Measurements from ENCODE around the gene COQ10A. TPM values are rescaled to one million over a fixed set of nuclear protein-coding genes. Genes with fewer than 3 reads are reported as not detected.
A peak's percentile ranks its signal among the peaks of the same experiment; 100 is the strongest.

COQ10A gene
- total and polyA plus RNA-seq, 10 of the 15 experiments (the other 5 are each of a cell fraction or from before 2014, with no cell fraction given): 3.3 to 19.5 (median 6.9) TPM

DNA sequence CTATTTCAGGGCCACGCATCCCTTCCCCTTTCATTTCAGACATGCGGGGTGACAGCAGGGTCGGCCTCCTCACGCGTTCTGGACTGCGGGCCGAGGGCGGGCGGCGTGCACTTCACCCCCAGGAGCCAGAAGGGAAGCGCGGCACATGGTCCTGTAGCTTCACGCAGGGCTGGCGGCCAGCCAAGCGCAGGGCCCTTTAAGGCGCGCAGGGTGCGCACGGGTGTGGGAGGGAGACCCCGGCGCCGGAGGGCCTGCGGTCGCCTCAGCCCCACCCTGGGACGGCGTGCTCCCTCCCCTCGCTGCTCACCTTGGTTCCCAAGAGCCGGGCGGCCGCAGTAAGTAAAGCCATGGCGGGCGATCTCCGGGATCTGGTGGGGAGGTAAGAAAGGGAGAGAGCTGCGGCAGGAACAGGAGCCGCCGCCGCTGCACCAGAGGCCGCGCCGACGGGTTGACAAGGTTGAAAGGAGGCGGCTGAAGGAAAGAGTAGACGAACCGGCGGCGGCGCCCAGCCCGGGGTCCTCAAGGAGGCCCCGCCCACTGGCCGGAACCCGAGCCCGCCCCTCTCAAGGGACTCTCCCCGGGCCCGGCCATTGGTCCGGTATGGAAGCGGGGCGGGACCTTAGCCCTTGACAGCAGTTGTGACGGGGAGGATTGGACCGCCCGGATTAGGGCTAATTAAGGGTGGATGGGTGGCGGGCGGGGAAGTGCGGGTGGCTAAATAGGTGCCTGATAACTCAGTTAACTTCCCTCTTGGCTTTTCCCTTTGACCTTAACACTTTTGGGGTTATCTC, 33.3 kb downstream of the COQ10A start, which contains the start of gene CS:
Gene CS, minus strand, starts transcription at position 478 of the 791 bp plus-strand sequence. Its CDS starts 129 bp downstream, at position 349.
- intact Hi-C loops (cut with micrococcal nuclease; ENCODE audit: unreplicated experiment) (loop anchor here (1.0 to 2.0 kb wide), 2 partner anchors 33 to 107 kb away; partner anchors contain the start of gene COQ10A), in situ Hi-C loops (cut with MboI) (no loop called here)
- Histone ChIP-seq H3K27me3 (replicated peaks in 1 of 2; ENCODE audit: control insufficient read depth in 2 of 2, insufficient read depth in 2 of 2, low read length in 1 of 2) (no peaks in the 10 kb centered on the region), H3K4me2 (ENCODE audit: control insufficient read depth, insufficient read depth) (peak within 1 kb of the TSS; percentile 88), H3K27ac (ENCODE audit: control insufficient read depth, insufficient read depth) (peak within 1 kb of the TSS; percentile 85), H3K4me1 (ENCODE audit: control insufficient read depth, insufficient read depth, low read length) (peaks cover 32% of the 10 kb centered on the region), H3K79me2 (ENCODE audit: control insufficient read depth, insufficient read depth, low read length) (peaks cover 44% of the 10 kb centered on the region), H3K9ac (ENCODE audit: control insufficient read depth, insufficient read depth, low read length) (peak within 1 kb of the TSS; percentile 81), H4K20me1 (ENCODE audit: control insufficient read depth, insufficient read depth) (no peaks in the 10 kb centered on the region), H3K4me3 (peak within 1 kb of the TSS; percentile 93), H3K9me3 (replicated peaks; ENCODE audit: control insufficient read depth, insufficient read depth, low read length) (no peaks in the 10 kb centered on the region), H2AFZ (ENCODE audit: control insufficient read depth, low read depth, low read length) (peak within 1 kb of the TSS; percentile 93), H3K36me3 (ENCODE audit: control insufficient read depth in 2 of 2, insufficient read depth in 2 of 2, low read length in 1 of 2) (no peaks in the 10 kb centered on the region)
- ChIA-PET SMC1A (ENCODE audit: uncharacterized antibody, unreplicated experiment) (interaction anchor here (1.0 kb wide), 1 partner anchor 58 kb away, joined by 3 read pairs; no protein-coding TSS in a partner anchor), POLR2A (interaction anchor here (0.6 to 1.5 kb wide), 6 partner anchors 13 to 149 kb away, joined by 3 to 6 read pairs (median 4); partner anchors contain the start of genes PAN2 and STAT2), CTCF (interaction anchor here (0.7 to 1.2 kb wide), 7 partner anchors 23 to 181 kb away, joined by 3 to 4 read pairs (median 3); partner anchors contain the start of gene PAN2), RAD21 (ENCODE audit: unreplicated experiment) (interaction anchor here (1.0 to 1.6 kb wide), 4 partner anchors 42 to 78 kb away, joined by 3 to 6 read pairs (median 4); partner anchors contain the start of genes ANKRD52, RNF41 and STAT2)
- peak; percentile 94 for FAIRE-seq
- BruUV-seq (replicated peaks): no TSS peak
- ATAC-seq: peak; percentile 95
- peak; percentile 71 for DNase-seq (ENCODE audit: low read depth, low spot score)
- WGBS (ENCODE audit: insufficient coverage, insufficient replicate concordance, low lambda C conversion rate, missing lambda C conversion rate): 1% methylated on average over 52 of the region's 63 CpGs
- peak in 1 of 2 experiments; percentile 61; a peak in 2 of 3 replicates for TF ChIP-seq EGR1 (IDR thresholded peaks at IDR 0.05; ENCODE audit: borderline replicate concordance in 1 of 2, low read depth in 2 of 2, low read length in 2 of 2)
- TF ChIP-seq, protein P1, sequence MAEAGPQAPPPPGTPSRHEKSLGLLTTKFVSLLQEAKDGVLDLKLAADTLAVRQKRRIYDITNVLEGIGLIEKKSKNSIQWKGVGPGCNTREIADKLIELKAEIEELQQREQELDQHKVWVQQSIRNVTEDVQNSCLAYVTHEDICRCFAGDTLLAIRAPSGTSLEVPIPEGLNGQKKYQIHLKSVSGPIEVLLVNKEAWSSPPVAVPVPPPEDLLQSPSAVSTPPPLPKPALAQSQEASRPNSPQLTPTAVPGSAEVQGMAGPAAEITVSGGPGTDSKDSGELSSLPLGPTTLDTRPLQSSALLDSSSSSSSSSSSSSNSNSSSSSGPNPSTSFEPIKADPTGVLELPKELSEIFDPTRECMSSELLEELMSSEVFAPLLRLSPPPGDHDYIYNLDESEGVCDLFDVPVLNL (IDR thresholded peaks at IDR 0.05; ENCODE audit: low read depth, low read length): no peak
- peak; percentile 90 to 95 for TF ChIP-seq SRF (IDR thresholded peaks at IDR 0.05; ENCODE audit: low read depth in 2 of 2, low read length in 2 of 2)
- peak; percentile 76 for TF ChIP-seq IKZF1 (conservative IDR thresholded peaks at IDR 0.05)
- TF ChIP-seq EP300 (IDR thresholded peaks at IDR 0.05; ENCODE audit: borderline replicate concordance in 1 of 2, control insufficient read depth in 1 of 2, low read depth in 2 of 2, low read length in 2 of 2): no peak
- TF ChIP-seq NFIC (IDR thresholded peaks at IDR 0.05; ENCODE audit: low read depth, low read length): 0 out of 2 replicates have a peak, but pooled peaks have one; percentile 29
- TF ChIP-seq, protein P2, sequence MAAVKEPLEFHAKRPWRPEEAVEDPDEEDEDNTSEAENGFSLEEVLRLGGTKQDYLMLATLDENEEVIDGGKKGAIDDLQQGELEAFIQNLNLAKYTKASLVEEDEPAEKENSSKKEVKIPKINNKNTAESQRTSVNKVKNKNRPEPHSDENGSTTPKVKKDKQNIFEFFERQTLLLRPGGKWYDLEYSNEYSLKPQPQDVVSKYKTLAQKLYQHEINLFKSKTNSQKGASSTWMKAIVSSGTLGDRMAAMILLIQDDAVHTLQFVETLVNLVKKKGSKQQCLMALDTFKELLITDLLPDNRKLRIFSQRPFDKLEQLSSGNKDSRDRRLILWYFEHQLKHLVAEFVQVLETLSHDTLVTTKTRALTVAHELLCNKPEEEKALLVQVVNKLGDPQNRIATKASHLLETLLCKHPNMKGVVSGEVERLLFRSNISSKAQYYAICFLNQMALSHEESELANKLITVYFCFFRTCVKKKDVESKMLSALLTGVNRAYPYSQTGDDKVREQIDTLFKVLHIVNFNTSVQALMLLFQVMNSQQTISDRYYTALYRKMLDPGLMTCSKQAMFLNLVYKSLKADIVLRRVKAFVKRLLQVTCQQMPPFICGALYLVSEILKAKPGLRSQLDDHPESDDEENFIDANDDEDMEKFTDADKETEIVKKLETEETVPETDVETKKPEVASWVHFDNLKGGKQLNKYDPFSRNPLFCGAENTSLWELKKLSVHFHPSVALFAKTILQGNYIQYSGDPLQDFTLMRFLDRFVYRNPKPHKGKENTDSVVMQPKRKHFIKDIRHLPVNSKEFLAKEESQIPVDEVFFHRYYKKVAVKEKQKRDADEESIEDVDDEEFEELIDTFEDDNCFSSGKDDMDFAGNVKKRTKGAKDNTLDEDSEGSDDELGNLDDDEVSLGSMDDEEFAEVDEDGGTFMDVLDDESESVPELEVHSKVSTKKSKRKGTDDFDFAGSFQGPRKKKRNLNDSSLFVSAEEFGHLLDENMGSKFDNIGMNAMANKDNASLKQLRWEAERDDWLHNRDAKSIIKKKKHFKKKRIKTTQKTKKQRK (IDR thresholded peaks at IDR 0.05; ENCODE audit: low read depth, low read length): peak; percentile 43; the same call in 1 of the 2 replicates
- peak; percentile 85; the same call in 1 of the 2 replicates for TF ChIP-seq PML (IDR thresholded peaks at IDR 0.05; ENCODE audit: low read length)
- no peak for TF ChIP-seq JUNB (IDR thresholded peaks at IDR 0.05)
- TF ChIP-seq, protein P3, sequence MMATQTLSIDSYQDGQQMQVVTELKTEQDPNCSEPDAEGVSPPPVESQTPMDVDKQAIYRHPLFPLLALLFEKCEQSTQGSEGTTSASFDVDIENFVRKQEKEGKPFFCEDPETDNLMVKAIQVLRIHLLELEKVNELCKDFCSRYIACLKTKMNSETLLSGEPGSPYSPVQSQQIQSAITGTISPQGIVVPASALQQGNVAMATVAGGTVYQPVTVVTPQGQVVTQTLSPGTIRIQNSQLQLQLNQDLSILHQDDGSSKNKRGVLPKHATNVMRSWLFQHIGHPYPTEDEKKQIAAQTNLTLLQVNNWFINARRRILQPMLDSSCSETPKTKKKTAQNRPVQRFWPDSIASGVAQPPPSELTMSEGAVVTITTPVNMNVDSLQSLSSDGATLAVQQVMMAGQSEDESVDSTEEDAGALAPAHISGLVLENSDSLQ (IDR thresholded peaks at IDR 0.05): peak; percentile 96
- 0 out of 2 replicates have a peak, but pooled peaks have one; percentile 42 for TF ChIP-seq BACH1 (IDR thresholded peaks at IDR 0.05; ENCODE audit: borderline replicate concordance)
- TF ChIP-seq RB1 (IDR thresholded peaks at IDR 0.05; ENCODE audit: borderline replicate concordance): peak; percentile 48; the same call in 1 of the 2 replicates
- no peak for TF ChIP-seq JUND (IDR thresholded peaks at IDR 0.05; ENCODE audit: low read depth, low read length)
- TF ChIP-seq KLF5 (IDR thresholded peaks at IDR 0.05; ENCODE audit: partially characterized antibody): no peak
- TF ChIP-seq, protein P4, sequence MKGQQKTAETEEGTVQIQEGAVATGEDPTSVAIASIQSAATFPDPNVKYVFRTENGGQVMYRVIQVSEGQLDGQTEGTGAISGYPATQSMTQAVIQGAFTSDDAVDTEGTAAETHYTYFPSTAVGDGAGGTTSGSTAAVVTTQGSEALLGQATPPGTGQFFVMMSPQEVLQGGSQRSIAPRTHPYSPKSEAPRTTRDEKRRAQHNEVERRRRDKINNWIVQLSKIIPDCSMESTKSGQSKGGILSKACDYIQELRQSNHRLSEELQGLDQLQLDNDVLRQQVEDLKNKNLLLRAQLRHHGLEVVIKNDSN (IDR thresholded peaks at IDR 0.05; ENCODE audit: borderline replicate concordance, extremely low read length, insufficient read depth, low read depth, low read length): peak; percentile 33
